ENCODE measurements around the gene CDC5L. TPM values are rescaled to one million over a fixed set of nuclear protein-coding genes. Genes with fewer than 3 reads are reported as not detected.

CDC5L gene
- total and polyA plus RNA-seq, 2 experiments from 2014 or later = 27.0 to 32.5 TPM

DNA sequence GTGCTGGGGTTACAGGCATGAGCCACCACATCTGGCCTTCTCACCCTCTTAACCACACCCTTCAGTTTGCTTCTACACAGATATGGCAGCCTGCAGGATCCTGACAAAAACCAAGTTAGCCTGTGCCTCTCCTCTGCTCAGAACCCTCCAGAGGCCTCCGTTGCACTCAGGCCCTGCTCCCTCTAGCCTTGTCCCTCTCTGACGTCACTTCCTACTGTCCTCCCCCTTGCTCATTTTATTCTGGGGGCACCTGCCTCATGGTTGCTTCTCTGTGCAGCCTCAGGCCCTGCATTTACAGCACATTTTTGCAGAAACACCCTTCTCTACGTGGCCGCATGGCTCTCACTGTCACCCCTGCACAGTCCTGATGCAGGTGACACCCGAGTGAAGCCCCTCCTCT is 105.6 kb downstream of the CDC5L start:
- Mint-ChIP-seq H3K36me3 (ENCODE audit: low read depth) (no peaks in the 10 kb centered on the region; the same call in 2 of the 3 replicates), H3K4me1 (peaks cover 6% of the 10 kb centered on the region; the same call in 2 of the 3 replicates), H3K9me3 (no peaks in the 10 kb centered on the region), H3K4me3 (no peak overlapping the region), H3K27ac (no peak overlapping the region), H3K27me3 (ENCODE audit: insufficient read depth, low read depth, poor library complexity) (peaks cover 12% of the 10 kb centered on the region)
- no peaks in the 10 kb centered on the region for H3K36me3 ChIP-seq (ENCODE audit: insufficient read depth)
- no peak overlapping the region for H2AFZ ChIP-seq
- no peak for DNase-seq (ENCODE audit: low spot score)
- ATAC-seq = no peak
- H3K27ac ChIP-seq (ENCODE audit: low read depth) = no peak overlapping the region
- H3K9me2 ChIP-seq (ENCODE audit: insufficient read depth) = peaks cover 11% of the 10 kb centered on the region; the same call in 1 of the 2 replicates
- no peaks in the 10 kb centered on the region for H3K27me3 ChIP-seq (ENCODE audit: insufficient read depth)
- no peak overlapping the region for H3K4me3 ChIP-seq
- no peaks in the 10 kb centered on the region for H4K20me1 ChIP-seq (replicated peaks; ENCODE audit: insufficient read depth)
- no peaks in the 10 kb centered on the region for H3K79me2 ChIP-seq (replicated peaks; ENCODE audit: insufficient read depth)
- H3K4me1 ChIP-seq (ENCODE audit: insufficient read depth) = no peaks in the 10 kb centered on the region
- no peaks in the 10 kb centered on the region for H3F3A ChIP-seq (replicated peaks; ENCODE audit: low read depth)
- no peak for TF ChIP-seq NANOG (IDR thresholded peaks at IDR 0.05; ENCODE audit: borderline replicate concordance)
- TF ChIP-seq, protein P1, sequence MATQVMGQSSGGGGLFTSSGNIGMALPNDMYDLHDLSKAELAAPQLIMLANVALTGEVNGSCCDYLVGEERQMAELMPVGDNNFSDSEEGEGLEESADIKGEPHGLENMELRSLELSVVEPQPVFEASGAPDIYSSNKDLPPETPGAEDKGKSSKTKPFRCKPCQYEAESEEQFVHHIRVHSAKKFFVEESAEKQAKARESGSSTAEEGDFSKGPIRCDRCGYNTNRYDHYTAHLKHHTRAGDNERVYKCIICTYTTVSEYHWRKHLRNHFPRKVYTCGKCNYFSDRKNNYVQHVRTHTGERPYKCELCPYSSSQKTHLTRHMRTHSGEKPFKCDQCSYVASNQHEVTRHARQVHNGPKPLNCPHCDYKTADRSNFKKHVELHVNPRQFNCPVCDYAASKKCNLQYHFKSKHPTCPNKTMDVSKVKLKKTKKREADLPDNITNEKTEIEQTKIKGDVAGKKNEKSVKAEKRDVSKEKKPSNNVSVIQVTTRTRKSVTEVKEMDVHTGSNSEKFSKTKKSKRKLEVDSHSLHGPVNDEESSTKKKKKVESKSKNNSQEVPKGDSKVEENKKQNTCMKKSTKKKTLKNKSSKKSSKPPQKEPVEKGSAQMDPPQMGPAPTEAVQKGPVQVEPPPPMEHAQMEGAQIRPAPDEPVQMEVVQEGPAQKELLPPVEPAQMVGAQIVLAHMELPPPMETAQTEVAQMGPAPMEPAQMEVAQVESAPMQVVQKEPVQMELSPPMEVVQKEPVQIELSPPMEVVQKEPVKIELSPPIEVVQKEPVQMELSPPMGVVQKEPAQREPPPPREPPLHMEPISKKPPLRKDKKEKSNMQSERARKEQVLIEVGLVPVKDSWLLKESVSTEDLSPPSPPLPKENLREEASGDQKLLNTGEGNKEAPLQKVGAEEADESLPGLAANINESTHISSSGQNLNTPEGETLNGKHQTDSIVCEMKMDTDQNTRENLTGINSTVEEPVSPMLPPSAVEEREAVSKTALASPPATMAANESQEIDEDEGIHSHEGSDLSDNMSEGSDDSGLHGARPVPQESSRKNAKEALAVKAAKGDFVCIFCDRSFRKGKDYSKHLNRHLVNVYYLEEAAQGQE (IDR thresholded peaks at IDR 0.05; ENCODE audit: unreplicated experiment) = no peak
- TF ChIP-seq JUNB (IDR thresholded peaks at IDR 0.05; ENCODE audit: unreplicated experiment) = no peak
- TF ChIP-seq POLR2AphosphoS5 (IDR thresholded peaks at IDR 0.05; ENCODE audit: low read depth) = no peak
- TF ChIP-seq, protein P2, sequence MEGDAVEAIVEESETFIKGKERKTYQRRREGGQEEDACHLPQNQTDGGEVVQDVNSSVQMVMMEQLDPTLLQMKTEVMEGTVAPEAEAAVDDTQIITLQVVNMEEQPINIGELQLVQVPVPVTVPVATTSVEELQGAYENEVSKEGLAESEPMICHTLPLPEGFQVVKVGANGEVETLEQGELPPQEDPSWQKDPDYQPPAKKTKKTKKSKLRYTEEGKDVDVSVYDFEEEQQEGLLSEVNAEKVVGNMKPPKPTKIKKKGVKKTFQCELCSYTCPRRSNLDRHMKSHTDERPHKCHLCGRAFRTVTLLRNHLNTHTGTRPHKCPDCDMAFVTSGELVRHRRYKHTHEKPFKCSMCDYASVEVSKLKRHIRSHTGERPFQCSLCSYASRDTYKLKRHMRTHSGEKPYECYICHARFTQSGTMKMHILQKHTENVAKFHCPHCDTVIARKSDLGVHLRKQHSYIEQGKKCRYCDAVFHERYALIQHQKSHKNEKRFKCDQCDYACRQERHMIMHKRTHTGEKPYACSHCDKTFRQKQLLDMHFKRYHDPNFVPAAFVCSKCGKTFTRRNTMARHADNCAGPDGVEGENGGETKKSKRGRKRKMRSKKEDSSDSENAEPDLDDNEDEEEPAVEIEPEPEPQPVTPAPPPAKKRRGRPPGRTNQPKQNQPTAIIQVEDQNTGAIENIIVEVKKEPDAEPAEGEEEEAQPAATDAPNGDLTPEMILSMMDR (conservative IDR thresholded peaks at IDR 0.05; ENCODE audit: low read depth in 2 of 2) = no peak
- no peak for TF ChIP-seq EZH2 (IDR thresholded peaks at IDR 0.05; ENCODE audit: low read depth, unreplicated experiment)
- no peak for TF ChIP-seq ZNF331 (CRISPR knock-in tag; IDR thresholded peaks at IDR 0.05; ENCODE audit: low read depth)
- TF ChIP-seq EZH2phosphoT487 (IDR thresholded peaks at IDR 0.05; ENCODE audit: unreplicated experiment) = no peak
- TF ChIP-seq, protein P3, sequence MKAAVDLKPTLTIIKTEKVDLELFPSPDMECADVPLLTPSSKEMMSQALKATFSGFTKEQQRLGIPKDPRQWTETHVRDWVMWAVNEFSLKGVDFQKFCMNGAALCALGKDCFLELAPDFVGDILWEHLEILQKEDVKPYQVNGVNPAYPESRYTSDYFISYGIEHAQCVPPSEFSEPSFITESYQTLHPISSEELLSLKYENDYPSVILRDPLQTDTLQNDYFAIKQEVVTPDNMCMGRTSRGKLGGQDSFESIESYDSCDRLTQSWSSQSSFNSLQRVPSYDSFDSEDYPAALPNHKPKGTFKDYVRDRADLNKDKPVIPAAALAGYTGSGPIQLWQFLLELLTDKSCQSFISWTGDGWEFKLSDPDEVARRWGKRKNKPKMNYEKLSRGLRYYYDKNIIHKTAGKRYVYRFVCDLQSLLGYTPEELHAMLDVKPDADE (IDR thresholded peaks at IDR 0.05) = no peak
- TF ChIP-seq STAT1 (IDR thresholded peaks at IDR 0.05; ENCODE audit: unreplicated experiment) = no peak
- no peak for TF ChIP-seq CREB1 (CRISPR knock-in tag; IDR thresholded peaks at IDR 0.05; ENCODE audit: low read depth)
- TF ChIP-seq, protein P4, sequence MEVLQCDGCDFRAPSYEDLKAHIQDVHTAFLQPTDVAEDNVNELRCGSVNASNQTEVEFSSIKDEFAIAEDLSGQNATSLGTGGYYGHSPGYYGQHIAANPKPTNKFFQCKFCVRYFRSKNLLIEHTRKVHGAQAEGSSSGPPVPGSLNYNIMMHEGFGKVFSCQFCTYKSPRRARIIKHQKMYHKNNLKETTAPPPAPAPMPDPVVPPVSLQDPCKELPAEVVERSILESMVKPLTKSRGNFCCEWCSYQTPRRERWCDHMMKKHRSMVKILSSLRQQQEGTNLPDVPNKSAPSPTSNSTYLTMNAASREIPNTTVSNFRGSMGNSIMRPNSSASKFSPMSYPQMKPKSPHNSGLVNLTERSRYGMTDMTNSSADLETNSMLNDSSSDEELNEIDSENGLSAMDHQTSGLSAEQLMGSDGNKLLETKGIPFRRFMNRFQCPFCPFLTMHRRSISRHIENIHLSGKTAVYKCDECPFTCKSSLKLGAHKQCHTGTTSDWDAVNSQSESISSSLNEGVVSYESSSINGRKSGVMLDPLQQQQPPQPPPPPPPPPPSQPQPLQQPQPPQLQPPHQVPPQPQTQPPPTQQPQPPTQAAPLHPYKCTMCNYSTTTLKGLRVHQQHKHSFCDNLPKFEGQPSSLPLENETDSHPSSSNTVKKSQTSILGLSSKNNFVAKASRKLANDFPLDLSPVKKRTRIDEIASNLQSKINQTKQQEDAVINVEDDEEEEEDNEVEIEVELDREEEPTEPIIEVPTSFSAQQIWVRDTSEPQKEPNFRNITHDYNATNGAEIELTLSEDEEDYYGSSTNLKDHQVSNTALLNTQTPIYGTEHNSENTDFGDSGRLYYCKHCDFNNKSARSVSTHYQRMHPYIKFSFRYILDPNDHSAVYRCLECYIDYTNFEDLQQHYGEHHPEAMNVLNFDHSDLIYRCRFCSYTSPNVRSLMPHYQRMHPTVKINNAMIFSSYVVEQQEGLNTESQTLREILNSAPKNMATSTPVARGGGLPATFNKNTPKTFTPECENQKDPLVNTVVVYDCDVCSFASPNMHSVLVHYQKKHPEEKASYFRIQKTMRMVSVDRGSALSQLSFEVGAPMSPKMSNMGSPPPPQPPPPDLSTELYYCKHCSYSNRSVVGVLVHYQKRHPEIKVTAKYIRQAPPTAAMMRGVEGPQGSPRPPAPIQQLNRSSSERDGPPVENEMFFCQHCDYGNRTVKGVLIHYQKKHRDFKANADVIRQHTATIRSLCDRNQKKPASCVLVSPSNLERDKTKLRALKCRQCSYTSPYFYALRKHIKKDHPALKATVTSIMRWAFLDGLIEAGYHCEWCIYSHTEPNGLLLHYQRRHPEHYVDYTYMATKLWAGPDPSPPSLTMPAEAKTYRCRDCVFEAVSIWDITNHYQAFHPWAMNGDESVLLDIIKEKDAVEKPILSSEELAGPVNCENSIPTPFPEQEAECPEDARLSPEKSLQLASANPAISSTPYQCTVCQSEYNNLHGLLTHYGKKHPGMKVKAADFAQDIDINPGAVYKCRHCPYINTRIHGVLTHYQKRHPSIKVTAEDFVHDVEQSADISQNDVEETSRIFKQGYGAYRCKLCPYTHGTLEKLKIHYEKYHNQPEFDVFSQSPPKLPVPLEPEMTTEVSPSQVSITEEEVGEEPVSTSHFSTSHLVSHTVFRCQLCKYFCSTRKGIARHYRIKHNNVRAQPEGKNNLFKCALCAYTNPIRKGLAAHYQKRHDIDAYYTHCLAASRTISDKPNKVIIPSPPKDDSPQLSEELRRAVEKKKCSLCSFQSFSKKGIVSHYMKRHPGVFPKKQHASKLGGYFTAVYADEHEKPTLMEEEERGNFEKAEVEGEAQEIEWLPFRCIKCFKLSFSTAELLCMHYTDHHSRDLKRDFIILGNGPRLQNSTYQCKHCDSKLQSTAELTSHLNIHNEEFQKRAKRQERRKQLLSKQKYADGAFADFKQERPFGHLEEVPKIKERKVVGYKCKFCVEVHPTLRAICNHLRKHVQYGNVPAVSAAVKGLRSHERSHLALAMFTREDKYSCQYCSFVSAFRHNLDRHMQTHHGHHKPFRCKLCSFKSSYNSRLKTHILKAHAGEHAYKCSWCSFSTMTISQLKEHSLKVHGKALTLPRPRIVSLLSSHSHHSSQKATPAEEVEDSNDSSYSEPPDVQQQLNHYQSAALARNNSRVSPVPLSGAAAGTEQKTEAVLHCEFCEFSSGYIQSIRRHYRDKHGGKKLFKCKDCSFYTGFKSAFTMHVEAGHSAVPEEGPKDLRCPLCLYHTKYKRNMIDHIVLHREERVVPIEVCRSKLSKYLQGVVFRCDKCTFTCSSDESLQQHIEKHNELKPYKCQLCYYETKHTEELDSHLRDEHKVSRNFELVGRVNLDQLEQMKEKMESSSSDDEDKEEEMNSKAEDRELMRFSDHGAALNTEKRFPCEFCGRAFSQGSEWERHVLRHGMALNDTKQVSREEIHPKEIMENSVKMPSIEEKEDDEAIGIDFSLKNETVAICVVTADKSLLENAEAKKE (CRISPR knock-in tag; IDR thresholded peaks at IDR 0.05) = no peak
- TF ChIP-seq ZNF114 (CRISPR knock-in tag; IDR thresholded peaks at IDR 0.05) = no peak
- H3K4me2 ChIP-seq = no peak overlapping the region

Measured in GM23338 (cell line).